Activated naive CD4-positive, alpha-beta T cell treated with anti-CD3 and anti-CD28 coated beads for 36 hours (primary cell): ENCODE data around the gene PAPSS1. TPM values are rescaled to one million over a fixed set of nuclear protein-coding genes. Genes with fewer than 3 reads are reported as not detected.

ENCODE experiments used
- CTCF ChIA-PET: fragments of 350-600 bp; sonication (Branson Sonifier 250); formaldehyde crosslinking; loops from one replicate; lab custom pipeline; 2021; ENCODE audit warnings: antibody characterized with exemption; lab: Charles Lee
- DNase-seq: peaks from one replicate; pipeline ENCODE4 v3.0.0-alpha.2; 2020
- H3K27ac Mint-ChIP-seq: one replicate; pipeline ENCODE4 v1.8.0; 2021; ENCODE audit warnings: mild to moderate bottlenecking, mixed read lengths
- H3K27me3 Mint-ChIP-seq: one replicate; pipeline ENCODE4 v1.8.0; 2021; ENCODE audit warnings: low read depth, mixed read lengths
- H3K36me3 Mint-ChIP-seq: one replicate; pipeline ENCODE4 v1.8.0; 2021; ENCODE audit warnings: low read depth, mixed read lengths
- H3K4me1 Mint-ChIP-seq: one replicate; pipeline ENCODE4 v1.8.0; 2021; ENCODE audit warnings: low read depth, mixed read lengths
- H3K4me3 Mint-ChIP-seq: one replicate; pipeline ENCODE4 v1.8.0; 2021; ENCODE audit warnings: mild to moderate bottlenecking, moderate library complexity, mixed read lengths
- H3K9me3 Mint-ChIP-seq: one replicate; pipeline ENCODE4 v1.8.0; 2021; ENCODE audit warnings: mixed read lengths
- intact Hi-C: fragments of 100-400 bp; cut with micrococcal nuclease; formaldehyde crosslinking; loops from one replicate; pipeline ENCODE4 v1.15.1; 2023
- total RNA-seq, 2 experiments: library from RNA; stranded (reverse); gene quantifications; one replicate each; pipeline ENCODE4 v1.2.3, GENCODE V29; 2021

PAPSS1 gene
- total RNA-seq, 2 experiments from 2014 or later: 28.7 to 29.1 TPM

GRCh38 chr4:107564326-107564725, 155.7 kb downstream of the PAPSS1 start:
- CTCF ChIA-PET: interaction anchor here (1.2 kb wide), 1 partner anchor 172 kb away, joined by 4 read pairs; no protein-coding TSS in a partner anchor
- Mint-ChIP-seq H3K36me3 (no peaks in the 10 kb centered on the region), H3K27me3 (peaks cover 10% of the 10 kb centered on the region), H3K27ac (no peak overlapping the region), H3K4me3 (no peak overlapping the region), H3K9me3 (peaks cover 9% of the 10 kb centered on the region), H3K4me1 (no peaks in the 10 kb centered on the region)
- no peak for DNase-seq
- intact Hi-C loops: no loop called here

Other genes starting within 250 kb of the PAPSS1 start
- gene SGMS2, start 104.7 kb upstream of the PAPSS1 start, total RNA-seq: under 1 TPM in 1 of 2 experiments, not detected in 1; 0.07 TPM
- 1 to 10 TPM; 1.5 to 1.8 TPM for gene CYP2U1, start 211.3 kb upstream of the PAPSS1 start, total RNA-seq